Liver (tissue), 9 donors: ENCODE data around the gene CDH22. TPM values are rescaled to one million over a fixed set of nuclear protein-coding genes. Genes with fewer than 3 reads are reported as not detected.

Experiments used
- DNase-seq: peaks from one replicate; pipeline ENCODE4 v3.0.0-alpha.2; 2017; ENCODE audit warnings: low spot score
- H3K27ac ChIP-seq, 2 donors: one replicate each; pipeline ENCODE4 v1.7.0; 2013; ENCODE audit warnings: inconsistent platforms in 2 of 2, low read length in 2 of 2, control low read depth in 1 of 2, low read depth in 1 of 2, mild to moderate bottlenecking in 1 of 2
- H3K27me3 ChIP-seq, 4 donors: one replicate each; pipeline versions ENCODE4 v1.6.1 to v1.7.0; 2013; ENCODE audit warnings: low read length in 3 of 4, inconsistent platforms in 1 of 4, mild to moderate bottlenecking in 1 of 4, moderate library complexity in 1 of 4; ENCODE audit not compliant: control insufficient read depth in 4 of 4, insufficient read depth in 4 of 4
- H3K36me3 ChIP-seq, 4 donors: one replicate each; pipeline versions ENCODE4 v1.6.1 to v1.7.0; 2013; ENCODE audit warnings: low read length in 3 of 4, mild to moderate bottlenecking in 3 of 4, low read depth in 1 of 4, moderate library complexity in 1 of 4; ENCODE audit not compliant: control insufficient read depth in 4 of 4, insufficient read depth in 3 of 4
- H3K4me1 ChIP-seq, 4 donors: one replicate each; pipeline versions ENCODE4 v1.6.1 to v1.7.0; 2013; ENCODE audit warnings: low read length in 3 of 4, mild to moderate bottlenecking in 3 of 4, moderate library complexity in 1 of 4; ENCODE audit not compliant: control insufficient read depth in 4 of 4, insufficient read depth in 4 of 4
- H3K4me3 ChIP-seq, 3 donors: one replicate each; pipeline versions ENCODE4 v1.6.1 to v1.7.0; 2013; ENCODE audit warnings: low read length in 3 of 3, control low read depth in 1 of 3, low read depth in 1 of 3, mild to moderate bottlenecking in 1 of 3
- H3K9ac ChIP-seq, 2 donors: one replicate each; pipeline ENCODE4 v1.7.0; 2013; ENCODE audit warnings: low read length in 2 of 2, mild to moderate bottlenecking in 2 of 2, moderate library complexity in 2 of 2, control low read depth in 1 of 2, low read depth in 1 of 2
- H3K9me3 ChIP-seq, 4 donors: one replicate each; pipeline versions ENCODE4 v1.6.1 to v1.7.0; 2013; ENCODE audit warnings: low read length in 3 of 4; ENCODE audit not compliant: control insufficient read depth in 4 of 4
- ATF3 ChIP-seq: IDR thresholded peaks from 2 replicates; pipeline ENCODE4 v1.6.1; 2016; ENCODE audit warnings: antibody characterized with exemption
- CTCF ChIP-seq: fragments of 150-350 bp; IDR thresholded peaks from 2 replicates; pipeline ENCODE4 v1.5.1; 2017; ENCODE audit warnings: improper control_type of control experiment, low read depth, low read length; ENCODE audit not compliant: missing input control
- EGR1 ChIP-seq, 2 donors: IDR thresholded peaks; 2 replicates each; pipeline ENCODE4 v1.6.1; 2016 to 2018; ENCODE audit warnings: antibody characterized with exemption in 2 of 2, low read depth in 2 of 2
- FOXA1 ChIP-seq: IDR thresholded peaks from 2 replicates; pipeline ENCODE4 v1.6.1; 2016; ENCODE audit warnings: antibody characterized with exemption
- FOXA2 ChIP-seq: IDR thresholded peaks from 2 replicates; pipeline ENCODE4 v1.6.1; 2016; ENCODE audit warnings: antibody characterized with exemption
- GABPA ChIP-seq, 2 donors: IDR thresholded peaks in 1 of 2; conservative IDR thresholded peaks in 1 of 2; 2 replicates each; pipeline ENCODE4 v1.6.1; 2016; ENCODE audit warnings: antibody characterized with exemption in 2 of 2, mild to moderate bottlenecking in 1 of 2, moderate library complexity in 1 of 2
- HNF4A ChIP-seq, 2 donors: conservative IDR thresholded peaks; 2 replicates each; pipeline ENCODE4 v1.6.1; 2016; ENCODE audit warnings: antibody characterized with exemption in 2 of 2, mild to moderate bottlenecking in 2 of 2
- HNF4G ChIP-seq: IDR thresholded peaks from 2 replicates; pipeline ENCODE4 v1.6.1; 2016; ENCODE audit warnings: antibody characterized with exemption
- JUND ChIP-seq, 2 donors: IDR thresholded peaks; 2 replicates each; pipeline ENCODE4 v1.6.1; 2016; ENCODE audit warnings: antibody characterized with exemption in 2 of 2
- MAX ChIP-seq: IDR thresholded peaks from 2 replicates; pipeline ENCODE4 v1.6.1; 2016; ENCODE audit warnings: antibody characterized with exemption
- NR2F2 ChIP-seq: IDR thresholded peaks from 2 replicates; pipeline ENCODE4 v1.6.1; 2016; ENCODE audit warnings: antibody characterized with exemption
- RAD21 ChIP-seq, 2 donors: IDR thresholded peaks; 2 replicates each; pipeline ENCODE4 v1.6.1; 2016; ENCODE audit warnings: antibody characterized with exemption in 2 of 2, mild to moderate bottlenecking in 2 of 2
- SP1 ChIP-seq: IDR thresholded peaks from 2 replicates; pipeline ENCODE4 v1.6.1; 2018; ENCODE audit warnings: antibody characterized with exemption, mild to moderate bottlenecking
- TAF1 ChIP-seq: conservative IDR thresholded peaks from 2 replicates; pipeline ENCODE4 v1.6.1; 2016; ENCODE audit warnings: antibody characterized with exemption, mild to moderate bottlenecking
- YY1 ChIP-seq: IDR thresholded peaks from 2 replicates; pipeline ENCODE4 v1.6.1; 2016; ENCODE audit warnings: antibody characterized with exemption, mild to moderate bottlenecking
- WGBS: extraction: QIAGEN DNeasy Blood & Tissue Kit; methylation state at CpG from one replicate; pipeline ENCODE4 v1.1.7; 2013; 5-methylcytosine and 5-hydroxymethylcytosine counted together
- polyA plus RNA-seq, 2 donors: library from polyadenylated mRNA; stranded (reverse) in 1 of 2; unstranded in 1 of 2; fragments of 200-250 nt in 1 of 2; fragments of >200 nt in 1 of 2; fragmentation: Nextera tagmentation in 1 of 2; extraction: Ambion mirVana in 1 of 2; gene quantifications; one replicate each; pipeline versions ENCODE4 v1.2.1 to v1.2.3, GENCODE V29; 2013 to 2015
- total RNA-seq, 2 donors: library from RNA; depleted of rRNA; stranded (reverse); fragments of >200 nt; gene quantifications; one replicate each; pipeline ENCODE4 v1.2.3, GENCODE V29; 2014
- donor health status: healthy.
- donor health status: healthy.
- donor health status: healthy.
- donor health status: healthy.
- donor health status: healthy.

CDH22 gene
- total and polyA plus RNA-seq, 4 donors, result 0.02 TPM; not detected in 3

GRCh38 chr20:46128310-46129151, 179.8 kb downstream of the CDH22 start:
- H3K27ac ChIP-seq, result no peak overlapping the region
- TF ChIP-seq TAF1 (no peak), RAD21 (IDR thresholded peaks at IDR 0.05) (peak in 1 of 2 donors; percentile 65), CTCF (peak; percentile 31)
- H3K9ac ChIP-seq, result no peak overlapping the region
- no peaks in the 10 kb centered on the region for H3K9me3 ChIP-seq
- H3K27me3 ChIP-seq, result no peaks in the 10 kb centered on the region
- no peak for DNase-seq
- H3K4me1 ChIP-seq, result no peaks in the 10 kb centered on the region
- H3K36me3 ChIP-seq, result peaks cover 0 to 10% (median 3%) of the 10 kb centered on the region in 4 donors
- 56% methylated on average over 16 of the region's 16 CpGs for WGBS
- H3K4me3 ChIP-seq, result no peak overlapping the region

GRCh38 chr20:46127396-46128010, 180.8 kb downstream of the CDH22 start:
- no peaks in the 10 kb centered on the region for H3K9me3 ChIP-seq
- no peak for DNase-seq
- H3K36me3 ChIP-seq, result peaks cover 0 to 21% (median 6%) of the 10 kb centered on the region in 4 donors
- no peak overlapping the region for H3K9ac ChIP-seq
- WGBS, result 88% methylated on average over 11 of the region's 11 CpGs
- no peaks in the 10 kb centered on the region for H3K4me1 ChIP-seq
- H3K27me3 ChIP-seq, result no peaks in the 10 kb centered on the region
- no peak overlapping the region for H3K4me3 ChIP-seq
- H3K27ac ChIP-seq, result no peak overlapping the region
- TF ChIP-seq GABPA (IDR thresholded peaks at IDR 0.05 in 1 of 2, conservative IDR thresholded peaks at IDR 0.05 in 1 of 2), result no peak
- TF ChIP-seq FOXA2, result no peak
- TF ChIP-seq HNF4G, result no peak
- TF ChIP-seq CTCF, result no peak
- no peak for TF ChIP-seq HNF4A (conservative IDR thresholded peaks at IDR 0.05)
- no peak for TF ChIP-seq NR2F2
- TF ChIP-seq EGR1 (IDR thresholded peaks at IDR 0.05; ENCODE audit: low read depth in 2 of 2), result no peak
- no peak for TF ChIP-seq JUND (IDR thresholded peaks at IDR 0.05)
- TF ChIP-seq YY1, result no peak
- TF ChIP-seq MAX, result no peak
- TF ChIP-seq RAD21 (IDR thresholded peaks at IDR 0.05), result no peak
- TF ChIP-seq SP1, result no peak
- no peak for TF ChIP-seq ATF3
- TF ChIP-seq FOXA1, result no peak
- TF ChIP-seq TAF1, result no peak
